ENCODE results near the gene ZNF84.
A peak's percentile ranks its signal among the peaks of the same experiment; 100 is the strongest.

The ZNF84 gene

DNA sequence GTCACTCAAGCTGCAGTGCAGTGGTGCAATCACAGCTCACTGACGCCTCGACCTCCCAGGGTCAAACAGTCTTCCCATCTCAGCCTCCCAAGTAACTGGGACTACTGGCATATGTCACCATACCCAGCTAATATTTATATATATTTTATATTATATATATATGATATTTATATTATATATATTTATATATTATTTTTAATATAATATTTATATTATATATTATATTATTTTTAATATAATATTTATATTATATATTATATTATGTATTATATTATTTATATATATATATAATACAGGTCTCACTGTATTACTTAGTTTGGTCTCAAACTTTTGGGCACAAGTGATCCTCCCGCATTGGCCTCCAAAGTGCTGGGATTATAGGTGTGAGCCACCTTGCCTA lies 9.4 kb downstream of the ZNF84 start:
- TF ChIP-seq CTCF (IDR thresholded peaks at IDR 0.05; ENCODE audit: borderline replicate concordance, insufficient read depth, low read depth, low read length) = no peak
- no peak overlapping the region for H3K4me3 ChIP-seq (ENCODE audit: low read depth, low read length)

- TF ChIP-seq CTCF (IDR thresholded peaks at IDR 0.05; ENCODE audit: borderline replicate concordance, insufficient read depth, low read depth, low read length) = no peak
- no peak overlapping the region for H3K4me3 ChIP-seq (ENCODE audit: low read depth, low read length)
These were observed 20.1 kb downstream of the ZNF84 start for GRCh38 chr12:133057446-133057845.

GRCh38 chr12:133058203-133059113 lies 21.1 kb downstream of the ZNF84 start:
- TF ChIP-seq CTCF (IDR thresholded peaks at IDR 0.05; ENCODE audit: borderline replicate concordance, insufficient read depth, low read depth, low read length) = no peak
- no peak overlapping the region for H3K4me3 ChIP-seq (ENCODE audit: low read depth, low read length)

- TF ChIP-seq CTCF (IDR thresholded peaks at IDR 0.05; ENCODE audit: borderline replicate concordance, insufficient read depth, low read depth, low read length) = no peak
- H3K4me3 ChIP-seq (ENCODE audit: low read depth, low read length) = no peak overlapping the region
These were observed 24.6 kb downstream of the ZNF84 start for GRCh38 chr12:133061954-133062353.

DNA sequence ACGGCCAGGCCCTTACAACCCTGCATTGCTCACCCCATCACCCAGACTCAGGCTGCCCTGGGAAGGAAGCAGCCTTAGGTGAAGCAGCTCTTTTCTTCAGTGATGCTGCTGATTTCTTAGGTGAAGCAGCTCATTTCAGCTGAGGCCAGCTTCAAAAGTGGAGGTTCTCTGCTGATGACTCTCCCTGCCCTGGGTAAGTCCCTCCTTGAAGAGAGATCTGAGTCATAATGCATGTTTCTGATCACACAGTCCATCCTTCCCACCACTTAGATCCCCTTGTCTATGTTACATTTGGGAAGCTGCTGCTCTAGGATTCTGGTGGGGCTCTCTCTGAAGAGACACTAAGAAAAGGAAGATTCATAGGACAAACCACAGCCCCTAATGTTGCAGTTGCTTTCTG lies 26.2 kb downstream of the ZNF84 start:
- H3K4me3 ChIP-seq (ENCODE audit: low read depth, low read length) = no peak overlapping the region
- no peak for TF ChIP-seq CTCF (IDR thresholded peaks at IDR 0.05; ENCODE audit: borderline replicate concordance, insufficient read depth, low read depth, low read length)

DNA sequence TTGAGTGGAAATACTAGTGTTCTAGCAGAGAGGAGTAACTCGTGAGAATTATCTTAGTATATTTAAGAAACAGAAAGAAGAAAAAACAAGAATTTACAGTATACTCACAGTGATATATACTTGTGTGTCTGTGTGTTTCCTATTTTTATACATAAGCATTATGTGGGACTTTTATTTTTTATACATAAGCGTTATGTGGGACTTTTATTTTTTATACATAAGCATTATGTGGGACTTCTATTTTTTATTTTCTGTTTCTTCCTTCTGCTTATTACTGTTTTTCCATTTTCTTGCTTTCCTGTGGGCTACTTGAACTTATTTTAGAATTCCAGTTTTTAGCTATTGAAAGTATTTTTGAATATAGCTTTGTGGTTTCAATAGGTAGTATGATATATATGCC lies 36.5 kb downstream of the ZNF84 start:
- no peak overlapping the region for H3K4me3 ChIP-seq (ENCODE audit: low read depth, low read length)
- no peak for TF ChIP-seq CTCF (IDR thresholded peaks at IDR 0.05; ENCODE audit: borderline replicate concordance, insufficient read depth, low read depth, low read length)

- no peak for TF ChIP-seq CTCF (IDR thresholded peaks at IDR 0.05; ENCODE audit: borderline replicate concordance, insufficient read depth, low read depth, low read length)
- peak overlapping the region; percentile 70 for H3K4me3 ChIP-seq (ENCODE audit: low read depth, low read length)
These were observed 42.7 kb downstream of the ZNF84 start for GRCh38 chr12:133080026-133080367.

Data from GM12875 (cell line).